Chondrocyte (in vitro differentiated cells): ENCODE measurements around the gene KPNA1. TPM values are rescaled to one million over a fixed set of nuclear protein-coding genes. Genes with fewer than 3 reads are reported as not detected.

Experiments
- DNase-seq: peaks from one replicate; pipeline ENCODE4 v3.0.0; 2021; ENCODE audit warnings: mixed read lengths, low spot score
- H3K27ac Mint-ChIP-seq: one replicate; pipeline ENCODE4 v1.8.0; 2021; ENCODE audit warnings: mild to moderate bottlenecking, moderate library complexity, mixed read lengths; ENCODE audit not compliant: unreplicated experiment
- H3K27me3 Mint-ChIP-seq: 2 replicates; pipeline ENCODE4 v1.8.0; 2021; ENCODE audit warnings: low read depth, mixed read lengths
- H3K36me3 Mint-ChIP-seq: 2 replicates; pipeline ENCODE4 v1.8.0; 2021; ENCODE audit warnings: low read depth, mixed read lengths
- H3K4me1 Mint-ChIP-seq: 2 replicates; pipeline ENCODE4 v1.8.0; 2021; ENCODE audit warnings: low read depth, mild to moderate bottlenecking, mixed read lengths
- H3K4me3 Mint-ChIP-seq: one replicate; pipeline ENCODE4 v1.8.0; 2021; ENCODE audit warnings: mild to moderate bottlenecking, moderate library complexity, mixed read lengths; ENCODE audit not compliant: unreplicated experiment
- H3K9me3 Mint-ChIP-seq: 2 replicates; pipeline ENCODE4 v1.8.0; 2021; ENCODE audit warnings: low read depth, mixed read lengths
- total RNA-seq: library from RNA; stranded (reverse); gene quantifications from 3 replicates; pipeline ENCODE4 v1.2.1, GENCODE V29; 2021
- TF ChIP-seq, protein P1 (sequence below): fragments of 200-600 bp; sonication (generic); IDR thresholded peaks from 2 replicates; pipeline ENCODE4 v1.5.0; 2021; ENCODE audit warnings: antibody characterized with exemption, mild to moderate bottlenecking, moderate library complexity

KPNA1 gene
- total RNA-seq, 1 donor from 2014 or later = 85.6 TPM

DNA sequence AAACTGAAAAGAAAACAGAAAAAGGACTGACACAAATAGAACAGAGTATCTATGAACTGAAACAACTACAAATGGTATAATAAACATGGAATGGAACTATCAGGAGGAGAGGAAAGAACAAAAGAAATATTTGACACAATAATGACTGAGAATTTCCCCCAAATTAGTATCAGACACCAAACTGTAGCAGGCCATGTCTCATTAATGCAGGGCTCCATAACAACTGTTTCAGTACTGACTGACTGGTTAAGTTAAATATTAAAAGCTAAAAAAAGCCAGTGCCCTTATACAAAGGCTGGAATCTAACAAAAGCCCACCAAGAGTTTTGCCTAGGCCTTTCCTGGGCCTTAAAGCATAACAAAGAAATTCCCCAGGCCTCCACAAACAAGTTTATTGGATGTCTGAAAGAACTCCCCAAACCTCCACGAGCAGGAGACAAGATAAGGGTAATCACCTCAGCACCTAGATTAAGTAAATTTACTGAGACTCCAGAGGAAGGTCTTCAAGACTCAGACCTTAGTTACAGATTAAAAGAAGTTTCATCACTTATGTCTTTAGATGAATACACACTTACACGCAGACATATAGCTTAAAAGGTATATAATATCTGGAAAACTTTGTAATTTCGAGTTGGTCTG lies 45.7 kb downstream of the KPNA1 start:
- Mint-ChIP-seq H3K27ac (peak overlapping the region; percentile 78), H3K9me3 (no peaks in the 10 kb centered on the region), H3K4me3 (no peak overlapping the region), H3K4me1 (peaks cover 38% of the 10 kb centered on the region), H3K27me3 (no peaks in the 10 kb centered on the region), H3K36me3 (peaks cover 4% of the 10 kb centered on the region)
- no peak for DNase-seq
- TF ChIP-seq, protein P1, sequence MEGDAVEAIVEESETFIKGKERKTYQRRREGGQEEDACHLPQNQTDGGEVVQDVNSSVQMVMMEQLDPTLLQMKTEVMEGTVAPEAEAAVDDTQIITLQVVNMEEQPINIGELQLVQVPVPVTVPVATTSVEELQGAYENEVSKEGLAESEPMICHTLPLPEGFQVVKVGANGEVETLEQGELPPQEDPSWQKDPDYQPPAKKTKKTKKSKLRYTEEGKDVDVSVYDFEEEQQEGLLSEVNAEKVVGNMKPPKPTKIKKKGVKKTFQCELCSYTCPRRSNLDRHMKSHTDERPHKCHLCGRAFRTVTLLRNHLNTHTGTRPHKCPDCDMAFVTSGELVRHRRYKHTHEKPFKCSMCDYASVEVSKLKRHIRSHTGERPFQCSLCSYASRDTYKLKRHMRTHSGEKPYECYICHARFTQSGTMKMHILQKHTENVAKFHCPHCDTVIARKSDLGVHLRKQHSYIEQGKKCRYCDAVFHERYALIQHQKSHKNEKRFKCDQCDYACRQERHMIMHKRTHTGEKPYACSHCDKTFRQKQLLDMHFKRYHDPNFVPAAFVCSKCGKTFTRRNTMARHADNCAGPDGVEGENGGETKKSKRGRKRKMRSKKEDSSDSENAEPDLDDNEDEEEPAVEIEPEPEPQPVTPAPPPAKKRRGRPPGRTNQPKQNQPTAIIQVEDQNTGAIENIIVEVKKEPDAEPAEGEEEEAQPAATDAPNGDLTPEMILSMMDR = no peak

DNA sequence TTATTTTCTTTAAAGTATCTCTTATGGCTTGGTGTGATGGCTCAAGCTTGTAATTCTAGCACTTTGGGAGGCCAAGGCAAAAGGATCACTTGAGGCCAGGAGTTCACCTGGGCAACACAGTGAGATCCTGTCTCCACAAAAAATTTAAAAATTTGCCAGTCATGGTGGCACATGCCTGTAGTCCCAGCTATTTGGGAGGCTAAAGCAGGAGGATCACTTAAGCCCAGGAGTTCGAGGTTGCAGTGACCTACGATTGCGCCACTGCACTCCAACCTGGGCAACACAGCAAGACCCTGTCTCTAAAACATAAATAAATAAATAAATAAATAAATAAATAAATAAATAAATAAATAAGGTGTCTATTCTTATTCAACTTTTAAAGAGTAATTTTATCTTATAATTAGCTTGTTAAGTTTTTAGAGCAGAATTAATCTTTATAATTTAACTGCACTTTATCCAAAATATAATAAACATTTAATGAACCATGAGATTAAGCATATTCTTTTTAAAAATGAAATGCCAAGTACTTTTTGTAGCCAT lies 48.0 kb downstream of the KPNA1 start:
- H3K36me3 Mint-ChIP-seq = peaks cover 6% of the 10 kb centered on the region
- peaks cover 35% of the 10 kb centered on the region for H3K4me1 Mint-ChIP-seq
- no peak overlapping the region for H3K4me3 Mint-ChIP-seq
- no peak overlapping the region for H3K27ac Mint-ChIP-seq
- DNase-seq = no peak
- no peaks in the 10 kb centered on the region for H3K27me3 Mint-ChIP-seq
- no peaks in the 10 kb centered on the region for H3K9me3 Mint-ChIP-seq
- TF ChIP-seq, protein P1 = no peak

DNA sequence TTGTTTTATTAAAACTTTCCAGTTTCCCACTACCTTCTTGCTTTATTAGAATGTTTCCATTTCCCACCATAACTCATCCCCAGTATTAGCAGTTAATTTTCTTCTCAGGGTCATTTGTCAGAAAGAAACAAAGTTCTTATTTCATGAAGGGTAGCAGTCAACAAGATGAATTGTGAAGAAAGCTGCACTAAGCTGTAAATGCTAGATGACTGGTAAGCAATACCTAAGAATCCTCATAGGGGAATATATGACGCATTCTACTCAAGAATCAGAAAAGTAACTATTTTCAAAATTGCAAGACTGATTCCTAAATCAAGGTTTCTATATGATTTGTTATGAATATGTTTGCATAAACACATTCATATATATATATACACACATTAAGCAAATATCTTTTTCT lies 50.1 kb downstream of the KPNA1 start:
- no peaks in the 10 kb centered on the region for H3K27me3 Mint-ChIP-seq
- H3K4me3 Mint-ChIP-seq = no peak overlapping the region
- H3K27ac Mint-ChIP-seq = no peak overlapping the region
- H3K36me3 Mint-ChIP-seq = peaks cover 8% of the 10 kb centered on the region
- TF ChIP-seq, protein P1 = no peak
- DNase-seq = no peak
- H3K9me3 Mint-ChIP-seq = no peaks in the 10 kb centered on the region
- peaks cover 23% of the 10 kb centered on the region for H3K4me1 Mint-ChIP-seq

DNA sequence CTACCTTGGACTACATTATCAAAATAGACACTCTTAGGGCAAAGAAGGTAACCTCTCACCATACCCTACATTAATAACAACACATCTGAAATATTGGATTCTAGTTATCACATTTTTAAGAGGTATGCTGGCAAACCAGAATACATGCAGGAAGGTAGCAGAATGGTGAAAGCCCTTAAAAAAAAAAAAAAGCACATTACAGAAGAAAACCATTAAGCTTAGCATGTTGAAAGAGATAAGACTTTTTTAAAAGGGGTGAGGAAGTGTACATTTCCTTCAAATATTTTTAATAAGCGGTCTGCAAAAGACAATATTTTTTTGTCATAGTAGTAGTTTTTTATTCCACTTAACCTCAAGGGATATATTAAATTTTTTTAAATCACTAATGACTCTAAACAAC lies 52.3 kb downstream of the KPNA1 start:
- Mint-ChIP-seq H3K27ac (no peak overlapping the region), H3K27me3 (no peaks in the 10 kb centered on the region), H3K9me3 (no peaks in the 10 kb centered on the region), H3K36me3 (peaks cover 17% of the 10 kb centered on the region), H3K4me3 (no peak overlapping the region), H3K4me1 (peaks cover 3% of the 10 kb centered on the region)
- no peak for DNase-seq
- TF ChIP-seq, protein P1 = no peak

DNA sequence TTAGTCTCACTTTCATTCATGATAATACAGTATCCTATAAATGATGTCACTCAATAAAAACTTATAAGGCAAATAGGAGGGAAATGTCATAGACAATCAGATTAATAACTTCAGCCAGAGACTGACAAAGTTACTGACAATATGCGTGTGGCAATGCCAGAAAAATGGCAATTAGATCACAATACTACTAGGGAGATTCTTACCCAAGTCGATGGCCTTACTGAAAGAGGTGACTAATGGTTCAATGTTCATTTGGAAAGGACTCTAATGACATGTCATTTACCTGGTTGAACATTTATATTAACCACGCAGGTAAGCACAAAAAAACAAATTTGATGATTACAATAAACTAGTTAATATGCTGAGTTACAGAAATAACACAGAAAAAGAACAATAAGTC lies 52.9 kb downstream of the KPNA1 start:
- H3K27me3 Mint-ChIP-seq = no peaks in the 10 kb centered on the region
- TF ChIP-seq, protein P1 = no peak
- no peak for DNase-seq
- H3K36me3 Mint-ChIP-seq = peaks cover 15% of the 10 kb centered on the region
- H3K4me1 Mint-ChIP-seq = no peaks in the 10 kb centered on the region
- H3K27ac Mint-ChIP-seq = no peak overlapping the region
- no peaks in the 10 kb centered on the region for H3K9me3 Mint-ChIP-seq
- no peak overlapping the region for H3K4me3 Mint-ChIP-seq
